Glutamatergic neuron (in vitro differentiated cells): ENCODE results near the gene ABHD12. TPM values are rescaled to one million over a fixed set of nuclear protein-coding genes. Genes with fewer than 3 reads are reported as not detected.

Source experiments
- DNase-seq: peaks from one replicate; pipeline ENCODE4 v3.0.0; 2022
- H3K27ac Mint-ChIP-seq: one replicate; pipeline ENCODE4 v1.8.0; 2020; ENCODE audit warnings: mild to moderate bottlenecking, mixed read lengths, inconsistent platforms; ENCODE audit not compliant: unreplicated experiment
- H3K27me3 Mint-ChIP-seq: one replicate; pipeline ENCODE4 v1.8.0; 2020; ENCODE audit warnings: mild to moderate bottlenecking, moderate library complexity, mixed read lengths, inconsistent platforms; ENCODE audit not compliant: unreplicated experiment
- H3K36me3 Mint-ChIP-seq: one replicate; pipeline ENCODE4 v1.8.0; 2020; ENCODE audit warnings: mild to moderate bottlenecking, mixed read lengths, inconsistent platforms; ENCODE audit not compliant: unreplicated experiment
- H3K4me1 Mint-ChIP-seq: one replicate; pipeline ENCODE4 v1.8.0; 2020; ENCODE audit warnings: mild to moderate bottlenecking, low read depth, mixed read lengths, inconsistent platforms; ENCODE audit not compliant: unreplicated experiment
- H3K4me3 Mint-ChIP-seq: one replicate; pipeline ENCODE4 v1.8.0; 2020; ENCODE audit warnings: mild to moderate bottlenecking, mixed read lengths, inconsistent platforms; ENCODE audit not compliant: unreplicated experiment
- H3K9me3 Mint-ChIP-seq: one replicate; pipeline ENCODE4 v1.8.0; 2020; ENCODE audit warnings: mild to moderate bottlenecking, moderate library complexity, mixed read lengths, inconsistent platforms; ENCODE audit not compliant: unreplicated experiment
- CTCF ChIP-seq: fragments of 200-600 bp; sonication (generic); IDR thresholded peaks from one replicate; pipeline ENCODE4 v1.5.0; 2021; ENCODE audit not compliant: partially characterized antibody, unreplicated experiment
- total RNA-seq: library from RNA; stranded (reverse); fragmentation: NEBNext Ultra II Directional; extraction: Animal tissue kit (Norgen Biotek cat#: 25700); gene quantifications from one replicate; pipeline ENCODE4 v1.2.1, GENCODE V29; 2021; ENCODE audit not compliant: unreplicated experiment

ABHD12 gene
- total RNA-seq, 1 donor from 2014 or later = 101 TPM

- Mint-ChIP-seq H3K4me1 (peaks cover 14% of the 10 kb centered on the region), H3K9me3 (peaks cover 30% of the 10 kb centered on the region), H3K27ac (no peak overlapping the region), H3K36me3 (peaks cover 5% of the 10 kb centered on the region), H3K4me3 (no peak overlapping the region), H3K27me3 (peaks cover 34% of the 10 kb centered on the region)
- TF ChIP-seq CTCF = no peak
- no peak for DNase-seq
Measured at GRCh38 chr20:25292176-25292891, 98.3 kb downstream of the ABHD12 start.

- peak overlapping the region; percentile 89 for H3K27ac Mint-ChIP-seq
- peak overlapping the region; percentile 30 for H3K4me3 Mint-ChIP-seq
- H3K4me1 Mint-ChIP-seq = peaks cover 14% of the 10 kb centered on the region
- TF ChIP-seq CTCF = no peak
- peaks cover 33% of the 10 kb centered on the region for H3K9me3 Mint-ChIP-seq
- DNase-seq = no peak
- peaks cover 10% of the 10 kb centered on the region for H3K36me3 Mint-ChIP-seq
- peaks cover 34% of the 10 kb centered on the region for H3K27me3 Mint-ChIP-seq
Measured at GRCh38 chr20:25291432-25292133, 99.1 kb downstream of the ABHD12 start.

- Mint-ChIP-seq H3K4me1 (peaks cover 11% of the 10 kb centered on the region), H3K27ac (peak overlapping the region; percentile 89), H3K36me3 (peaks cover 13% of the 10 kb centered on the region), H3K9me3 (peaks cover 33% of the 10 kb centered on the region), H3K27me3 (peaks cover 31% of the 10 kb centered on the region), H3K4me3 (no peak overlapping the region)
- no peak for TF ChIP-seq CTCF
- DNase-seq = no peak
Measured at GRCh38 chr20:25290646-25291431, 99.8 kb downstream of the ABHD12 start.

GRCh38 chr20:25289886-25290597 lies 100.6 kb downstream of the ABHD12 start:
- Mint-ChIP-seq H3K4me3 (no peak overlapping the region), H3K4me1 (peaks cover 10% of the 10 kb centered on the region), H3K27me3 (peaks cover 34% of the 10 kb centered on the region), H3K36me3 (peaks cover 18% of the 10 kb centered on the region), H3K9me3 (peaks cover 39% of the 10 kb centered on the region), H3K27ac (peak overlapping the region; percentile 39)
- DNase-seq = peak; percentile 1
- TF ChIP-seq CTCF = no peak
